Measurements from ENCODE around the gene FSTL4.

DNA sequence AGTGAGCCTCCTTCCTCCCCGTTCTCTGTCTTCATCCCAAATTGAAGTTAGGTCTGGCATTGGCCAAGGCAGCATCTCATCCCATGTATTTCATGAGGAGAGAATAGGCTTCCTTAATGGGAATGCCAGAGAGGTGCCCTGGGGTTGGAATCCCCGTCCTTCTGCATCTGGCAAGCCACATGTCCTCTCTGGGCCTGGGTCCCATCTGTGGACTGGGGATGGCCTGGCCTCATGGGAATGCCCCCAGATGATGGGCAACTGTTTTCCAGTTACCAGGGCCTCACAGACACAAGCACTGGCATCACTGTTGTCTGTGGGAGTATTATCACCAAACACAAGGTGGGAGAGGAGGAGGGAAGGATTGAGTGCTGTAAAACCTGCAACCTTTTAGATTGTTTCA, 153.9 kb downstream of the FSTL4 start:
- TF ChIP-seq, protein P1, sequence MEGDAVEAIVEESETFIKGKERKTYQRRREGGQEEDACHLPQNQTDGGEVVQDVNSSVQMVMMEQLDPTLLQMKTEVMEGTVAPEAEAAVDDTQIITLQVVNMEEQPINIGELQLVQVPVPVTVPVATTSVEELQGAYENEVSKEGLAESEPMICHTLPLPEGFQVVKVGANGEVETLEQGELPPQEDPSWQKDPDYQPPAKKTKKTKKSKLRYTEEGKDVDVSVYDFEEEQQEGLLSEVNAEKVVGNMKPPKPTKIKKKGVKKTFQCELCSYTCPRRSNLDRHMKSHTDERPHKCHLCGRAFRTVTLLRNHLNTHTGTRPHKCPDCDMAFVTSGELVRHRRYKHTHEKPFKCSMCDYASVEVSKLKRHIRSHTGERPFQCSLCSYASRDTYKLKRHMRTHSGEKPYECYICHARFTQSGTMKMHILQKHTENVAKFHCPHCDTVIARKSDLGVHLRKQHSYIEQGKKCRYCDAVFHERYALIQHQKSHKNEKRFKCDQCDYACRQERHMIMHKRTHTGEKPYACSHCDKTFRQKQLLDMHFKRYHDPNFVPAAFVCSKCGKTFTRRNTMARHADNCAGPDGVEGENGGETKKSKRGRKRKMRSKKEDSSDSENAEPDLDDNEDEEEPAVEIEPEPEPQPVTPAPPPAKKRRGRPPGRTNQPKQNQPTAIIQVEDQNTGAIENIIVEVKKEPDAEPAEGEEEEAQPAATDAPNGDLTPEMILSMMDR (IDR thresholded peaks at IDR 0.05) = no peak
- no peak for TF ChIP-seq POLR2A (IDR thresholded peaks at IDR 0.05)
- TF ChIP-seq EP300 (IDR thresholded peaks at IDR 0.05) = no peak
- TF ChIP-seq POLR2AphosphoS5 (IDR thresholded peaks at IDR 0.05) = no peak

Measured in upper lobe of left lung (tissue), 4 donors.